ENCODE data around the gene MGAT5B. TPM values are rescaled to one million over a fixed set of nuclear protein-coding genes. Genes with fewer than 3 reads are reported as not detected.

MGAT5B gene
- total and polyA plus RNA-seq, 9 of the 15 experiments (the other 6 are each of a cell fraction or from before 2014, with no cell fraction given): 0.09 to 0.43 (median 0.18) TPM; not detected in 4

DNA sequence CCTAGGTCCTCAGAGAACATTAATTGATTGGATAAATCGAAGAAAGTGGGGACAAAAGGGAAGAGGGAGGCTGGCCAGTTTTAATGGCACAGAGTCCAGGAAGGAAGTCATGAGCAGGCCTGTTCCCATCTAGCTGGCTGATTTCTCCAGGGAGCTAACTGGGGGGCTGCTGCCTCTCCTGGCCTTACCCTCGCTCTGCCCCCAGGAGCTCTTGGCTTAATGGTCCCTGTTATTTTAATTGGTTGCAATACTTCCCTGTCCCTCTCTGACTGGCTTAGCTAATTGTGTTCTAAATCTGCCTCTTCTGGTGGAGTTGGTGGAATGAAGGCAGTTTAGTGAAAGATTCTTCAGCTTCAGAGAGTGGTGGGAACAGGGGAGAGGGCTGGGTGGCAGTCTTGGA, 61.4 kb downstream of the MGAT5B start:
- DNase-seq (ENCODE audit: extremely low read depth in 1 of 4, low spot score in 3 of 4): no peak
- intact Hi-C loops (cut with micrococcal nuclease) (no loop called here), in situ Hi-C loops (cut with MboI) (no loop called here)
- 0 out of 5 replicates have a peak, but pooled peaks cover 0 to 3% of the 10 kb centered on the region in 2 experiments for H3K4me1 ChIP-seq (replicated peaks in 1 of 2; ENCODE audit: control insufficient read depth in 2 of 2, insufficient read depth in 2 of 2, low read length in 2 of 2)
- POLR2A ChIA-PET: interaction anchor here (0.7 kb wide), 2 partner anchors 13 to 101 kb away, joined by 3 read pairs; no protein-coding TSS in a partner anchor
- no peak overlapping the region for H3K9ac ChIP-seq (ENCODE audit: insufficient read depth in 1 of 2, low read depth in 2 of 2, low read length in 2 of 2)
- ATAC-seq: no peak
- no peaks in the 10 kb centered on the region for H3K9me1 ChIP-seq (ENCODE audit: control insufficient read depth, insufficient read depth, low read length)
- WGBS (ENCODE audit: insufficient coverage, low coverage, missing lambda C conversion rate): 0% methylated on average over 2 of the region's 2 CpGs
- TF ChIP-seq PYGO2 (tag; IDR thresholded peaks at IDR 0.05) (no peak), SMARCB1 (IDR thresholded peaks at IDR 0.05; ENCODE audit: insufficient read length, low read depth) (no peak), GATAD2A (IDR thresholded peaks at IDR 0.05) (no peak), CHD4 (IDR thresholded peaks at IDR 0.05; ENCODE audit: insufficient read depth, insufficient replicate concordance, low read depth, low read length, poor library complexity, severe bottlenecking) (no peak), POLR2A (conservative IDR thresholded peaks at IDR 0.05) (no peak), NBN (IDR thresholded peaks at IDR 0.05; ENCODE audit: low read depth) (no peak), ZNF311 (CRISPR knock-in tag; IDR thresholded peaks at IDR 0.05) (no peak), ZNF175 (CRISPR knock-in tag; IDR thresholded peaks at IDR 0.05; ENCODE audit: low read depth) (no peak)
- TF ChIP-seq, protein P1, sequence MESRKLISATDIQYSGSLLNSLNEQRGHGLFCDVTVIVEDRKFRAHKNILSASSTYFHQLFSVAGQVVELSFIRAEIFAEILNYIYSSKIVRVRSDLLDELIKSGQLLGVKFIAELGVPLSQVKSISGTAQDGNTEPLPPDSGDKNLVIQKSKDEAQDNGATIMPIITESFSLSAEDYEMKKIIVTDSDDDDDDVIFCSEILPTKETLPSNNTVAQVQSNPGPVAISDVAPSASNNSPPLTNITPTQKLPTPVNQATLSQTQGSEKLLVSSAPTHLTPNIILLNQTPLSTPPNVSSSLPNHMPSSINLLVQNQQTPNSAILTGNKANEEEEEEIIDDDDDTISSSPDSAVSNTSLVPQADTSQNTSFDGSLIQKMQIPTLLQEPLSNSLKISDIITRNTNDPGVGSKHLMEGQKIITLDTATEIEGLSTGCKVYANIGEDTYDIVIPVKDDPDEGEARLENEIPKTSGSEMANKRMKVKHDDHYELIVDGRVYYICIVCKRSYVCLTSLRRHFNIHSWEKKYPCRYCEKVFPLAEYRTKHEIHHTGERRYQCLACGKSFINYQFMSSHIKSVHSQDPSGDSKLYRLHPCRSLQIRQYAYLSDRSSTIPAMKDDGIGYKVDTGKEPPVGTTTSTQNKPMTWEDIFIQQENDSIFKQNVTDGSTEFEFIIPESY (CRISPR knock-in tag; IDR thresholded peaks at IDR 0.05): no peak
- TF ChIP-seq, protein P2, sequence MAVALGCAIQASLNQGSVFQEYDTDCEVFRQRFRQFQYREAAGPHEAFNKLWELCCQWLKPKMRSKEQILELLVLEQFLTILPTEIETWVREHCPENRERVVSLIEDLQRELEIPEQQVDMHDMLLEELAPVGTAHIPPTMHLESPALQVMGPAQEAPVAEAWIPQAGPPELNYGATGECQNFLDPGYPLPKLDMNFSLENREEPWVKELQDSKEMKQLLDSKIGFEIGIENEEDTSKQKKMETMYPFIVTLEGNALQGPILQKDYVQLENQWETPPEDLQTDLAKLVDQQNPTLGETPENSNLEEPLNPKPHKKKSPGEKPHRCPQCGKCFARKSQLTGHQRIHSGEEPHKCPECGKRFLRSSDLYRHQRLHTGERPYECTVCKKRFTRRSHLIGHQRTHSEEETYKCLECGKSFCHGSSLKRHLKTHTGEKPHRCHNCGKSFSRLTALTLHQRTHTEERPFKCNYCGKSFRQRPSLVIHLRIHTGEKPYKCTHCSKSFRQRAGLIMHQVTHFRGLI (CRISPR knock-in tag; IDR thresholded peaks at IDR 0.05): no peak
- TF ChIP-seq, protein P3, sequence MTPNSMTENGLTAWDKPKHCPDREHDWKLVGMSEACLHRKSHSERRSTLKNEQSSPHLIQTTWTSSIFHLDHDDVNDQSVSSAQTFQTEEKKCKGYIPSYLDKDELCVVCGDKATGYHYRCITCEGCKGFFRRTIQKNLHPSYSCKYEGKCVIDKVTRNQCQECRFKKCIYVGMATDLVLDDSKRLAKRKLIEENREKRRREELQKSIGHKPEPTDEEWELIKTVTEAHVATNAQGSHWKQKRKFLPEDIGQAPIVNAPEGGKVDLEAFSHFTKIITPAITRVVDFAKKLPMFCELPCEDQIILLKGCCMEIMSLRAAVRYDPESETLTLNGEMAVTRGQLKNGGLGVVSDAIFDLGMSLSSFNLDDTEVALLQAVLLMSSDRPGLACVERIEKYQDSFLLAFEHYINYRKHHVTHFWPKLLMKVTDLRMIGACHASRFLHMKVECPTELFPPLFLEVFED (CRISPR knock-in tag; conservative IDR thresholded peaks at IDR 0.05): no peak
- TF ChIP-seq, protein P4, sequence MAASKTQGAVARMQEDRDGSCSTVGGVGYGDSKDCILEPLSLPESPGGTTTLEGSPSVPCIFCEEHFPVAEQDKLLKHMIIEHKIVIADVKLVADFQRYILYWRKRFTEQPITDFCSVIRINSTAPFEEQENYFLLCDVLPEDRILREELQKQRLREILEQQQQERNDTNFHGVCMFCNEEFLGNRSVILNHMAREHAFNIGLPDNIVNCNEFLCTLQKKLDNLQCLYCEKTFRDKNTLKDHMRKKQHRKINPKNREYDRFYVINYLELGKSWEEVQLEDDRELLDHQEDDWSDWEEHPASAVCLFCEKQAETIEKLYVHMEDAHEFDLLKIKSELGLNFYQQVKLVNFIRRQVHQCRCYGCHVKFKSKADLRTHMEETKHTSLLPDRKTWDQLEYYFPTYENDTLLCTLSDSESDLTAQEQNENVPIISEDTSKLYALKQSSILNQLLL (CRISPR knock-in tag; IDR thresholded peaks at IDR 0.05; ENCODE audit: borderline replicate concordance): no peak
- no peaks in the 10 kb centered on the region for H3K9me3 ChIP-seq (replicated peaks; ENCODE audit: control insufficient read depth, insufficient read depth, low read depth, low read length)
- no peaks in the 10 kb centered on the region for H3K79me2 ChIP-seq (ENCODE audit: control insufficient read depth, insufficient read depth, low read length)
- no peaks in the 10 kb centered on the region for H3K36me3 ChIP-seq (ENCODE audit: control insufficient read depth, insufficient read depth, low read length)
- H4K20me1 ChIP-seq (replicated peaks; ENCODE audit: control insufficient read depth, insufficient read depth, low read length): no peaks in the 10 kb centered on the region
- H3K4me2 ChIP-seq (ENCODE audit: insufficient read depth, low read length): no peak overlapping the region
- H3K4me3 ChIP-seq: no peak overlapping the region
- H3K27ac ChIP-seq (ENCODE audit: extremely low read depth, low read depth, low read length): no peak overlapping the region
- H3K27me3 ChIP-seq (ENCODE audit: control insufficient read depth in 2 of 2, insufficient read depth in 2 of 2, low read length in 2 of 2): peaks cover 34 to 66% of the 10 kb centered on the region in 2 experiments; a peak in 4 of 5 replicates
- CTCF ChIA-PET (ENCODE audit: low intra/inter-chr PET ratio): no interaction called here
- no TSS peak for BruUV-seq (replicated peaks)
- FAIRE-seq: no peak
- no peak overlapping the region for H2AFZ ChIP-seq (ENCODE audit: low read depth, low read length)
